Measurements from ENCODE around the gene SUMO1. TPM values are rescaled to one million over a fixed set of nuclear protein-coding genes. Genes with fewer than 3 reads are reported as not detected.

The SUMO1 gene
- total RNA-seq, 1 donor from 2014 or later: 157 TPM

DNA sequence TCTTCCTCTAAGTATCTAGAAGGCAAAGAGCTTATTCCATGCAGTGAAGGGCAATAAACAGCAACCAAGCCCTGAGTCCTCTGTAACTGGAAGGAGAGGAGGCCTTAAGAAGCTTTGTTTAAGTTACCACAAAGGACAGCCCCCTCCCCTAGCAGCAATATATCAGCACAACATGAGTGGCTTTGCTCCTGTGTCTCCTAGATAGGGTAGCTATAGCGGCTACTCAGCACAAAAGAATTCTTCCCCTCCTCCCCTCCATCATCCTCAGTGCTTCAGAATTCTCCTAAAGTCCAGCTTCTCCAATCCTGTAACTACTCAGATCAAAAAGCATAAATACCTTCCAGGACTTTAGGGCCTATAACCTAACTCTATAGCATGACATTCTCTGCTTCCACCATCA lies 16.5 kb downstream of the SUMO1 start:
- H3K27ac ChIP-seq (ENCODE audit: low read depth, low read length): no peak overlapping the region
- H3K36me3 ChIP-seq (ENCODE audit: insufficient read depth, low read length): no peaks in the 10 kb centered on the region

DNA sequence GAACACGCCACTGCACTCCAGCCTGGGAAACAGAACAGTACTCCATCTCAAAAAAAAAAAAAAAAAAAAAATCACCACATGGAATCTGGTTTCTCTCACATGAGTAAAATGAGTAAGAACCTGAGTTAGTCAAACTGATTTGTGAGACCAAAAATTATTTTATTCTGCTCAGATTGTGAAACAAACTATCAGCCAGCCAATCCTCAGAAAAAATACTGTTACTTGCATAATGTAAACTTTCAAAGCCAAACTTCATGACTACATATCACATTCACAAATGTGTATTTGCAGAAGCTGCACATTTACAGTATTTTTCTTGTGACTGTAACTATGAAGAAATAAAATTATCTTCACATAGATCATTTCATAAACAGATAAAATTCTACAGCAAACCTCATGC lies 23.2 kb downstream of the SUMO1 start:
- no peak for DNase-seq (ENCODE audit: low read depth)
- H3K27ac ChIP-seq (ENCODE audit: low read depth, low read length): no peak overlapping the region

More for the DNA sequence above, 16.5 kb downstream of the SUMO1 start:
- Histone ChIP-seq H3K27me3 (ENCODE audit: insufficient read depth, low read length) (no peaks in the 10 kb centered on the region), H3K79me2 (ENCODE audit: insufficient read depth, low read length) (peaks cover 89% of the 10 kb centered on the region), H3K9ac (ENCODE audit: low read length) (no peak overlapping the region), H3K4me1 (ENCODE audit: insufficient read depth, low read length) (peaks cover 10% of the 10 kb centered on the region), H4K20me1 (ENCODE audit: insufficient read depth, low read length) (peaks cover 52% of the 10 kb centered on the region), H2AFZ (ENCODE audit: low read depth, low read length) (no peak overlapping the region), H3K4me2 (ENCODE audit: low read length) (peak overlapping the region; percentile 67), H3K4me3 (ENCODE audit: insufficient read depth, low read depth, low read length) (no peak overlapping the region), H3K9me3 (ENCODE audit: insufficient read depth, low read depth, low read length) (no peaks in the 10 kb centered on the region)
- Mint-ChIP-seq H3K27me3 (ENCODE audit: low read depth, unreplicated experiment) (no peaks in the 10 kb centered on the region), H3K4me1 (ENCODE audit: low read depth, unreplicated experiment) (peaks cover 16% of the 10 kb centered on the region), H3K36me3 (ENCODE audit: low read depth, unreplicated experiment) (peaks cover 9% of the 10 kb centered on the region), H3K27ac (ENCODE audit: unreplicated experiment) (peak overlapping the region; percentile 65), H3K9me3 (ENCODE audit: unreplicated experiment) (no peaks in the 10 kb centered on the region), H3K4me3 (ENCODE audit: unreplicated experiment) (peak overlapping the region; percentile 52)
- TF ChIP-seq EZH2 (IDR thresholded peaks at IDR 0.05; ENCODE audit: insufficient read depth, low read length): no peak
- DNase-seq (ENCODE audit: low read depth) (peak; percentile 53), FAIRE-seq (no peak)

DNA sequence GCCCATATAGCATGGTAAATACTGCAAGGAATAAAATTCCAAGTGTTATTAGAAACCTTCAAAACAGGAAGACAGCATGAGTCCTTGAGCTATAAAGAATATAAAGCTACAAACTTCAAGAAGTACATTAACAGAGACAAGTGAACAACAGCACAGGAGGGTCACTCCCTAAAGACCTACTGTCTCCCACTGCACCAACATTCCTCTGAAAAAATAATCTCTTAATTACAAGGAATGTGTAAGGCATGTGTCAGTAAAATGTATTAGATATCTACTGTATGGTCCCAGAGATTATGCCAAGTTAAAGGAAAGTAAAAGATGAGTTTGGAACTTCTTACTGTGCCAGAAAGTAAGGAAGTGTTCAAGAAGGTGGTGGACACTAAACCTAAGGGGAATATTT lies 29.9 kb downstream of the SUMO1 start:
- no peaks in the 10 kb centered on the region for H3K9me3 Mint-ChIP-seq (ENCODE audit: unreplicated experiment)
- H3K27me3 ChIP-seq (ENCODE audit: insufficient read depth, low read length): no peaks in the 10 kb centered on the region

More for the DNA sequence above, 23.2 kb downstream of the SUMO1 start:
- Mint-ChIP-seq H3K27ac (ENCODE audit: unreplicated experiment) (peak overlapping the region; percentile 34), H3K27me3 (ENCODE audit: low read depth, unreplicated experiment) (no peaks in the 10 kb centered on the region), H3K9me3 (ENCODE audit: unreplicated experiment) (no peaks in the 10 kb centered on the region), H3K36me3 (ENCODE audit: low read depth, unreplicated experiment) (no peaks in the 10 kb centered on the region), H3K4me3 (ENCODE audit: unreplicated experiment) (no peak overlapping the region), H3K4me1 (ENCODE audit: low read depth, unreplicated experiment) (no peaks in the 10 kb centered on the region)
- H3K36me3 ChIP-seq (ENCODE audit: insufficient read depth, low read length): peaks cover 3% of the 10 kb centered on the region
- H3K79me2 ChIP-seq (ENCODE audit: insufficient read depth, low read length): peaks cover 51% of the 10 kb centered on the region
- no peaks in the 10 kb centered on the region for H3K9me3 ChIP-seq (ENCODE audit: insufficient read depth, low read depth, low read length)
- H3K4me1 ChIP-seq (ENCODE audit: insufficient read depth, low read length): no peaks in the 10 kb centered on the region
- no peak for TF ChIP-seq CTCF (IDR thresholded peaks at IDR 0.05; ENCODE audit: insufficient read depth, low read depth, low read length)
- TF ChIP-seq EZH2 (IDR thresholded peaks at IDR 0.05; ENCODE audit: insufficient read depth, low read length): no peak
- FAIRE-seq: no peak
- no peak overlapping the region for H3K4me2 ChIP-seq (ENCODE audit: low read length)
- H4K20me1 ChIP-seq (ENCODE audit: insufficient read depth, low read length): peaks cover 22% of the 10 kb centered on the region
- H3K9ac ChIP-seq (ENCODE audit: low read length): no peak overlapping the region
- no peaks in the 10 kb centered on the region for H3K27me3 ChIP-seq (ENCODE audit: insufficient read depth, low read length)
- no peak overlapping the region for H2AFZ ChIP-seq (ENCODE audit: low read depth, low read length)
- no peak overlapping the region for H3K4me3 ChIP-seq (ENCODE audit: insufficient read depth, low read depth, low read length)

More for the DNA sequence above, 29.9 kb downstream of the SUMO1 start:
- Histone ChIP-seq H2AFZ (ENCODE audit: low read depth, low read length) (no peak overlapping the region), H3K79me2 (ENCODE audit: insufficient read depth, low read length) (peaks cover 3% of the 10 kb centered on the region), H3K4me3 (ENCODE audit: insufficient read depth, low read depth, low read length) (no peak overlapping the region), H3K9ac (ENCODE audit: low read length) (no peak overlapping the region), H4K20me1 (ENCODE audit: insufficient read depth, low read length) (peaks cover 4% of the 10 kb centered on the region), H3K36me3 (ENCODE audit: insufficient read depth, low read length) (peaks cover 4% of the 10 kb centered on the region), H3K4me2 (ENCODE audit: low read length) (no peak overlapping the region), H3K4me1 (ENCODE audit: insufficient read depth, low read length) (no peaks in the 10 kb centered on the region), H3K27ac (ENCODE audit: low read depth, low read length) (no peak overlapping the region), H3K9me3 (ENCODE audit: insufficient read depth, low read depth, low read length) (no peaks in the 10 kb centered on the region)
- FAIRE-seq (no peak), DNase-seq (ENCODE audit: low read depth) (no peak)
- Mint-ChIP-seq H3K27ac (ENCODE audit: unreplicated experiment) (no peak overlapping the region), H3K36me3 (ENCODE audit: low read depth, unreplicated experiment) (peaks cover 9% of the 10 kb centered on the region), H3K27me3 (ENCODE audit: low read depth, unreplicated experiment) (no peaks in the 10 kb centered on the region), H3K4me1 (ENCODE audit: low read depth, unreplicated experiment) (no peaks in the 10 kb centered on the region), H3K4me3 (ENCODE audit: unreplicated experiment) (no peak overlapping the region)
- TF ChIP-seq CTCF (IDR thresholded peaks at IDR 0.05; ENCODE audit: insufficient read depth, low read depth, low read length) (no peak), EZH2 (IDR thresholded peaks at IDR 0.05; ENCODE audit: insufficient read depth, low read length) (no peak)

All from astrocyte (in vitro differentiated cells and primary cell).